Gastroesophageal sphincter (tissue), 3 donors: Measurements from ENCODE around the gene ANAPC2.

Experiments
- POLR2A ChIP-seq, 2 donors: fragments of 450-650 bp; IDR thresholded peaks; one replicate each; pipeline ENCODE4 v1.6.1; 2017; ENCODE audit warnings: antibody characterized with exemption in 2 of 2, mild to moderate bottlenecking in 2 of 2, moderate library complexity in 1 of 2
- TF ChIP-seq, protein P1 (sequence below), 4 experiments: fragments of 200-600 bp in 2 of 4; fragments of 450-650 bp in 2 of 4; sonication (generic) in 1 of 4; IDR thresholded peaks; one replicate each; pipeline ENCODE4 v1.5.1; 2017 to 2019; ENCODE audit warnings: antibody characterized with exemption in 4 of 4, mild to moderate bottlenecking in 2 of 4, moderate library complexity in 2 of 4

DNA sequence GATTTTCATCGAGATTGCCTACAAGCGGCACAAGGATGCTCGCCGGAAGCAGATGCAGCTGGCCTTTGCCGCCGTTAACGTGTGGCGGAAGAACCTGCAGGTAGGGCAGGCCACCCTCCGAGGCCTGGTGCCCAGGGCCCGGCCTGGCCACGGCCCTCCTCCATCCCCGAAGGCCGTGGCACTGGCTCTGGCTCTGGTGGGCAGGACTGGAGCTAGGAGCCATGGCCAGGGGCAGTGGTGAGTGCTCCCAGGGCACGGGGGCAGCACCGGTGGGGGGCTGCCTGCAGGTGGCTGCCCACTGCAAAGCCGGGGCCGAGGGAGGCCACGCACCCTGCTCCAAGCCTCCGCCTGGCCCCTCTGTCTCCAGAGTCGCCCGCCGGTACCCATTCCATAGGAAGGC, 24.6 kb downstream of the ANAPC2 start:
- TF ChIP-seq, protein P1, sequence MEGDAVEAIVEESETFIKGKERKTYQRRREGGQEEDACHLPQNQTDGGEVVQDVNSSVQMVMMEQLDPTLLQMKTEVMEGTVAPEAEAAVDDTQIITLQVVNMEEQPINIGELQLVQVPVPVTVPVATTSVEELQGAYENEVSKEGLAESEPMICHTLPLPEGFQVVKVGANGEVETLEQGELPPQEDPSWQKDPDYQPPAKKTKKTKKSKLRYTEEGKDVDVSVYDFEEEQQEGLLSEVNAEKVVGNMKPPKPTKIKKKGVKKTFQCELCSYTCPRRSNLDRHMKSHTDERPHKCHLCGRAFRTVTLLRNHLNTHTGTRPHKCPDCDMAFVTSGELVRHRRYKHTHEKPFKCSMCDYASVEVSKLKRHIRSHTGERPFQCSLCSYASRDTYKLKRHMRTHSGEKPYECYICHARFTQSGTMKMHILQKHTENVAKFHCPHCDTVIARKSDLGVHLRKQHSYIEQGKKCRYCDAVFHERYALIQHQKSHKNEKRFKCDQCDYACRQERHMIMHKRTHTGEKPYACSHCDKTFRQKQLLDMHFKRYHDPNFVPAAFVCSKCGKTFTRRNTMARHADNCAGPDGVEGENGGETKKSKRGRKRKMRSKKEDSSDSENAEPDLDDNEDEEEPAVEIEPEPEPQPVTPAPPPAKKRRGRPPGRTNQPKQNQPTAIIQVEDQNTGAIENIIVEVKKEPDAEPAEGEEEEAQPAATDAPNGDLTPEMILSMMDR (IDR thresholded peaks at IDR 0.05): no peak
- no peak for TF ChIP-seq POLR2A (IDR thresholded peaks at IDR 0.05)
